ENCODE data around the gene PDZRN4.

The PDZRN4 gene

DNA sequence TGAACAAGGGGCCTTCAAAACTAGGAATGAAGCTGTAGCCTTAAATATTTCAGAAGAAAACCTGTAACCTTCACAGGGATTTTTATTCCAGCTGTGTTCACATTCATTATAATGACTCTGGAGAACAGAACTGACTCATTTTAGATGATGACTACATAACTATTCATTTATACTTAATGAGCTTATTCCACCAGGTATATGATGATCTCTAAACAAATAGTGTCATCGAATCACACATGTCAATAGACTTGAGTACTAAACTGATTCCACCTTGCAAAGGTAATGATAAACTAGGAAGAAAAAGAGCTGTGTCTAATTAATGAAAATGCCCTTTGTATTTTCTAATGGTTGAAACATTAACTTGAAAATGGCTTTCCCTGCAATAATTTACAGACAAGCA lies 433.2 kb downstream of the PDZRN4 start:
- ChIA-PET CTCF (no interaction called here), POLR2A (no interaction called here)
- no peak for TF ChIP-seq ARNT (IDR thresholded peaks at IDR 0.05)
- DNase-seq (ENCODE audit: extremely low spot score): no peak

All from HEK293T (cell line).